Gastrocnemius medialis (tissue), 4 donors: ENCODE data around the gene ARL11. TPM values are rescaled to one million over a fixed set of nuclear protein-coding genes. Genes with fewer than 3 reads are reported as not detected.

Experiments
- ATAC-seq, 2 donors: fragments of 150-250 bp; one replicate each; pipeline ENCODE4 v1.9.1; 2016
- DNase-seq, 2 donors: peaks; one replicate each; pipeline ENCODE4 v3.0.0-alpha.2; 2019
- H3K27ac ChIP-seq, 4 donors: fragments of 200-600 bp; sonication (generic); 1 replicate in 1 of 4; 2 replicates in 3 of 4; pipeline ENCODE4 v1.5.1; 2016 to 2018; ENCODE audit warnings: mild to moderate bottlenecking in 2 of 4, moderate library complexity in 1 of 4
- H3K27me3 ChIP-seq, 3 donors: fragments of 200-600 bp; sonication (generic) in 2 of 3; 1 replicate in 1 of 3; 2 replicates in 2 of 3; pipeline versions ENCODE4 v1.5.1 to v1.6.0; 2016 to 2019; ENCODE audit warnings: mild to moderate bottlenecking in 1 of 3, moderate library complexity in 1 of 3
- H3K36me3 ChIP-seq, 2 donors: fragments of 200-600 bp; sonication (generic) in 1 of 2; one replicate each; pipeline ENCODE4 v1.5.1; 2017 to 2018
- H3K4me1 ChIP-seq, 2 donors: fragments of 200-600 bp; sonication (generic) in 1 of 2; one replicate each; pipeline ENCODE4 v1.5.1; 2016 to 2017; ENCODE audit warnings: mild to moderate bottlenecking in 2 of 2
- H3K4me3 ChIP-seq, 4 donors: fragments of 200-600 bp; sonication (generic) in 3 of 4; 1 replicate in 1 of 4; 2 replicates in 3 of 4; pipeline ENCODE4 v1.5.1; 2016 to 2019; ENCODE audit warnings: mild to moderate bottlenecking in 2 of 4
- H3K9me3 ChIP-seq, 3 donors: fragments of 200-600 bp; sonication (generic) in 2 of 3; 1 replicate in 1 of 3; 2 replicates in 2 of 3; pipeline ENCODE4 v1.5.1; 2016 to 2019
- CTCF ChIP-seq, 5 experiments: fragments of 450-650 bp in 3 of 5; fragments of 200-600 bp in 2 of 5; sonication (generic) in 2 of 5; IDR thresholded peaks in 4 of 5; conservative IDR thresholded peaks in 1 of 5; 1 replicate in 4 of 5; 2 replicates in 1 of 5; pipeline ENCODE4 v1.5.1; 2016 to 2019; ENCODE audit warnings: antibody characterized with exemption in 5 of 5, mild to moderate bottlenecking in 3 of 5, moderate library complexity in 3 of 5
- POLR2A ChIP-seq, 2 donors: fragments of 450-650 bp; IDR thresholded peaks; one replicate each; pipeline ENCODE4 v1.6.1; 2017; ENCODE audit warnings: antibody characterized with exemption in 2 of 2, mild to moderate bottlenecking in 2 of 2, moderate library complexity in 2 of 2
- in situ Hi-C, 4 donors: fragments of 200-750 bp; cut with MboI; loops; one replicate each; pipeline versions ENCODE4 v1.15.0 to v1.8.0; 2017; ENCODE audit warnings: low sequenced_read_pairs in 4 of 4
- intact Hi-C: fragments of 100-400 bp; cut with DNase I; formaldehyde crosslinking; loops from one replicate; pipeline ENCODE4 v1.15.1; 2023; ENCODE audit warnings: low total_unique reads
- total RNA-seq, 4 donors: library from RNA; depleted of rRNA; stranded (reverse); fragments of >200 nt; gene quantifications; one replicate each; pipeline versions ENCODE4 v1.1.0 to v1.2.3, GENCODE V29; 2016

ARL11 gene
- total RNA-seq, 4 donors from 2014 or later = 0.10 to 0.20 (median 0.12) TPM

DNA sequence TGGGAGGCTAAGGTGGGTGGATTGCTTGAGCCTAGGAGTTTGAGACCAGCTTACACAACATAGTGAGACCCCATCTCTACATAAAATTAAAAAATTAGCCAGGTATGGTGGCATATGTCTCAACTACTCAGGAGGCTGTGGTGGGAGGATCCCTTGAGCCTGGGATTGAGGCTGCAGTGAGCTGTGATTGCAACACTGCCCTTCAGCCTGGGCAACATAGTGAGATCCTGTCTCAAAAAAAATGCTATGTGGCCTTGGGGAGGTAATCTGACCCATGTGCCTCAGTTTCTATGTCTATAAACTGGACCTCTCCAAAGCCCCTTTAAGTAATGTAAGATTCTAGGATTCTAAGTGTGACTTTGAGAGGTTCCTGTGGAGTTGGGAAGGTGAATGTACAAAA is 25.2 kb downstream of the ARL11 start:
- no peaks in the 10 kb centered on the region for H3K27me3 ChIP-seq
- H3K4me1 ChIP-seq = peaks cover 80 to 87% of the 10 kb centered on the region in 2 donors
- H3K27ac ChIP-seq = peak overlapping the region; percentile 95 to 98 (median 96)
- intact Hi-C loops (loop anchor here (2.0 to 5.0 kb wide), 5 partner anchors 37 to 874 kb away; partner anchors contain the start of genes EBPL, SPRYD7 and TRIM13), in situ Hi-C loops (loop anchor here in 3 of 4 donors (5.0 to 10.0 kb wide), 2 partner anchors 191 to 194 kb away; no protein-coding TSS in a partner anchor)
- ATAC-seq = no peak
- TF ChIP-seq CTCF (IDR thresholded peaks at IDR 0.05 in 4 of 5, conservative IDR thresholded peaks at IDR 0.05 in 1 of 5) (no peak), POLR2A (IDR thresholded peaks at IDR 0.05) (no peak)
- no peak for DNase-seq
- no peak overlapping the region for H3K4me3 ChIP-seq
- H3K9me3 ChIP-seq = no peaks in the 10 kb centered on the region
- H3K36me3 ChIP-seq = no peaks in the 10 kb centered on the region

DNA sequence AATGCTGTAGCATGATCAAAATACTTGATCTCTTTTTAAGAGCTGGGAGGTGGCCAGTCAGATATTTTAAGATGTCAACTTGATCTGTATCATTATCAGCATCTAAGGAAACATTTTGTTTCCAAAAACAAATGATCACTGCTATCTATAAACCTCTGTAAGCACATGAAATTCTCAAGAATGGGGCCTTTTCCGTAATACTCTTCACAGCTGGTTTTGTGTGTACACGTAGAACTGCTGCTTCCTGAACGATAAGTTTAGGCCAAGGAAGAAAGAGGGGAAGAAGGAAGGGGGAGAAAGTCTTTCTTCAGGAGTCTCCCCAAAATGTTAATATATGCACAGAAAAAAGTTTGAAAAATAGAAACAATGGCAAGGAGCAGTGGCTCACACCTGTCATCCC is 25.7 kb downstream of the ARL11 start:
- intact Hi-C loops (loop anchor here (5.0 kb wide), 3 partner anchors 283 to 873 kb away; partner anchors contain the start of genes SPRYD7 and TRIM13), in situ Hi-C loops (loop anchor here in 3 of 4 donors (5.0 to 10.0 kb wide), 2 partner anchors 191 to 193 kb away; no protein-coding TSS in a partner anchor)
- TF ChIP-seq CTCF (IDR thresholded peaks at IDR 0.05 in 4 of 5, conservative IDR thresholded peaks at IDR 0.05 in 1 of 5) (no peak), POLR2A (IDR thresholded peaks at IDR 0.05) (no peak)
- DNase-seq (no peak), ATAC-seq (no peak)
- peaks cover 78 to 82% of the 10 kb centered on the region in 2 donors for H3K4me1 ChIP-seq
- no peak overlapping the region for H3K4me3 ChIP-seq
- H3K27ac ChIP-seq = peak overlapping the region; percentile 95 to 98 (median 96)
- no peaks in the 10 kb centered on the region for H3K9me3 ChIP-seq
- H3K36me3 ChIP-seq = no peaks in the 10 kb centered on the region
- H3K27me3 ChIP-seq = no peaks in the 10 kb centered on the region

GRCh38 chr13:49655906-49656305 is 27.6 kb downstream of the ARL11 start:
- ATAC-seq (peak in 1 of 2 donors; percentile 5), DNase-seq (no peak)
- intact Hi-C loops = no loop called here
- Histone ChIP-seq H3K9me3 (no peaks in the 10 kb centered on the region), H3K27ac (peak overlapping the region; percentile 95 to 98 (median 96)), H3K4me3 (no peak overlapping the region), H3K36me3 (peaks cover 0 to under 1% of the 10 kb centered on the region in 2 donors), H3K4me1 (peaks cover 59 to 65% of the 10 kb centered on the region in 2 donors), H3K27me3 (no peaks in the 10 kb centered on the region)
- in situ Hi-C loops = loop anchor here in 2 of 4 donors (10.0 kb wide), 1 partner anchor 189 kb away; no protein-coding TSS in a partner anchor
- no peak for TF ChIP-seq POLR2A (IDR thresholded peaks at IDR 0.05)
- no peak for TF ChIP-seq CTCF (IDR thresholded peaks at IDR 0.05 in 4 of 5, conservative IDR thresholded peaks at IDR 0.05 in 1 of 5)

- Histone ChIP-seq H3K27ac (peak overlapping the region; percentile 95 to 98 (median 96)), H3K27me3 (no peaks in the 10 kb centered on the region), H3K4me3 (peak overlapping the region in 1 of 4 donors; percentile 19), H3K4me1 (peaks cover 49 to 53% of the 10 kb centered on the region in 2 donors), H3K36me3 (peaks cover 0 to 8% of the 10 kb centered on the region in 2 donors), H3K9me3 (no peaks in the 10 kb centered on the region)
- peak; percentile 54 to 61 for DNase-seq
- TF ChIP-seq POLR2A (IDR thresholded peaks at IDR 0.05) = no peak
- no peak for TF ChIP-seq CTCF (IDR thresholded peaks at IDR 0.05 in 4 of 5, conservative IDR thresholded peaks at IDR 0.05 in 1 of 5)
- in situ Hi-C loops = loop anchor here in 2 of 4 donors (10.0 kb wide), 1 partner anchor 188 kb away; no protein-coding TSS in a partner anchor
- intact Hi-C loops = no loop called here
- peak; percentile 58 to 75 for ATAC-seq
Observed at GRCh38 chr13:49657241-49657641, 28.9 kb downstream of the ARL11 start.
